PC-9 (cell line): ENCODE measurements around the gene C5orf47.

Source experiments
- EZH2 ChIP-seq: fragments of 200-600 bp; sonication (generic); IDR thresholded peaks from 2 replicates; pipeline ENCODE4 v1.8.0; 2017; ENCODE audit warnings: antibody characterized with exemption, low read depth
- TF ChIP-seq, protein P1 (sequence below): fragments of 200-600 bp; sonication (generic); conservative IDR thresholded peaks from 2 replicates; pipeline ENCODE4 v1.6.1; 2017; ENCODE audit warnings: mixed run types, antibody characterized with exemption, mild to moderate bottlenecking, moderate library complexity

DNA sequence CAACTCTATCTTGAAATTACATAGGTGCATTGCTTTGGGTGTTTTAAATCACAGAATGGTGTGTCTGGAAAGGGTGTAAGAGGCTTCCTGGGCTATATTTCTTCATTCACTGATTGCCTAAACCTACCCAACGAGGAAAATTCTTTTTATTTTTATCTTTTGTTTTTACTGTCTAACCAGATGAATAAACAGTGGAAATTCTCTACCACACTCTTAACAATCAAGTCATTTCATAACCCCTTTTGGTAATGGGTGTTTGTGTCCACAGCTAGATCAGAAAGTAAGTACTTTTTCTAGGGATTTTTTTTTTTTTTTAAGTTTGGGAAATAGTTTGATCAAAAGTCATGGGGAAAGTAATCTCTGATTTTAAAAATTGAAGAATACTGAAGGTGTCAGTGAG, 27.6 kb upstream of the C5orf47 start:
- TF ChIP-seq, protein P1, sequence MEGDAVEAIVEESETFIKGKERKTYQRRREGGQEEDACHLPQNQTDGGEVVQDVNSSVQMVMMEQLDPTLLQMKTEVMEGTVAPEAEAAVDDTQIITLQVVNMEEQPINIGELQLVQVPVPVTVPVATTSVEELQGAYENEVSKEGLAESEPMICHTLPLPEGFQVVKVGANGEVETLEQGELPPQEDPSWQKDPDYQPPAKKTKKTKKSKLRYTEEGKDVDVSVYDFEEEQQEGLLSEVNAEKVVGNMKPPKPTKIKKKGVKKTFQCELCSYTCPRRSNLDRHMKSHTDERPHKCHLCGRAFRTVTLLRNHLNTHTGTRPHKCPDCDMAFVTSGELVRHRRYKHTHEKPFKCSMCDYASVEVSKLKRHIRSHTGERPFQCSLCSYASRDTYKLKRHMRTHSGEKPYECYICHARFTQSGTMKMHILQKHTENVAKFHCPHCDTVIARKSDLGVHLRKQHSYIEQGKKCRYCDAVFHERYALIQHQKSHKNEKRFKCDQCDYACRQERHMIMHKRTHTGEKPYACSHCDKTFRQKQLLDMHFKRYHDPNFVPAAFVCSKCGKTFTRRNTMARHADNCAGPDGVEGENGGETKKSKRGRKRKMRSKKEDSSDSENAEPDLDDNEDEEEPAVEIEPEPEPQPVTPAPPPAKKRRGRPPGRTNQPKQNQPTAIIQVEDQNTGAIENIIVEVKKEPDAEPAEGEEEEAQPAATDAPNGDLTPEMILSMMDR: no peak
- no peak for TF ChIP-seq EZH2
